Measurements from ENCODE around the gene FGFBP2. TPM values are rescaled to one million over a fixed set of nuclear protein-coding genes. Genes with fewer than 3 reads are reported as not detected.

Gene FGFBP2
- total RNA-seq, 2 experiments from 2014 or later = 2.0 to 9.0 TPM

DNA sequence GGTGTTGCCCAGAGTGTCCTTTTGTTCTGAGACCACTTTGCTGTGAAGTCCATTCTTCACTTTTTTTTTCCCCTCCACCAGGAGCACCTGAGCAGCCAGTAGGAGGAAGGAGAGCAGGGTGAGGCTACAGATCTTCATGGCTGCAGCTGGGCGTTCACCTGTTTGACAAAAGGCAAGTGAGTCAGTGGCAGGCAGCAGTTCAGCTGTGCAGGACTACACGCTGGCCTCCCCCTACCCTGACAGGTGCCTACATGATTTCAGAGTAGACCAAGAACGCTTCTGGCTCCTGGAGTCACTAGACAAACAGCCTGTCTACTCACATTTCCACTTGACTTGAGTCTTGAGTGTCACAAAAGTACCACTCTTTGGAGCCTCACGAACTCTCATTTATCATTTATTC, 26.5 kb downstream of the FGFBP2 start:
- no peaks in the 10 kb centered on the region for H3K36me3 Mint-ChIP-seq
- ATAC-seq (no peak), DNase-seq (no peak)
- no peak overlapping the region for H3K27ac Mint-ChIP-seq
- peaks cover 32% of the 10 kb centered on the region for H3K27me3 Mint-ChIP-seq
- H3K4me1 Mint-ChIP-seq = no peaks in the 10 kb centered on the region
- H3K9me3 Mint-ChIP-seq (ENCODE audit: low read depth) = no peaks in the 10 kb centered on the region
- no peak overlapping the region for H3K4me3 Mint-ChIP-seq
- CTCF ChIA-PET = interaction anchor here (0.7 to 1.7 kb wide), 3 partner anchors 14 to 131 kb away, joined by 3 to 5 read pairs (median 3); no protein-coding TSS in a partner anchor

DNA sequence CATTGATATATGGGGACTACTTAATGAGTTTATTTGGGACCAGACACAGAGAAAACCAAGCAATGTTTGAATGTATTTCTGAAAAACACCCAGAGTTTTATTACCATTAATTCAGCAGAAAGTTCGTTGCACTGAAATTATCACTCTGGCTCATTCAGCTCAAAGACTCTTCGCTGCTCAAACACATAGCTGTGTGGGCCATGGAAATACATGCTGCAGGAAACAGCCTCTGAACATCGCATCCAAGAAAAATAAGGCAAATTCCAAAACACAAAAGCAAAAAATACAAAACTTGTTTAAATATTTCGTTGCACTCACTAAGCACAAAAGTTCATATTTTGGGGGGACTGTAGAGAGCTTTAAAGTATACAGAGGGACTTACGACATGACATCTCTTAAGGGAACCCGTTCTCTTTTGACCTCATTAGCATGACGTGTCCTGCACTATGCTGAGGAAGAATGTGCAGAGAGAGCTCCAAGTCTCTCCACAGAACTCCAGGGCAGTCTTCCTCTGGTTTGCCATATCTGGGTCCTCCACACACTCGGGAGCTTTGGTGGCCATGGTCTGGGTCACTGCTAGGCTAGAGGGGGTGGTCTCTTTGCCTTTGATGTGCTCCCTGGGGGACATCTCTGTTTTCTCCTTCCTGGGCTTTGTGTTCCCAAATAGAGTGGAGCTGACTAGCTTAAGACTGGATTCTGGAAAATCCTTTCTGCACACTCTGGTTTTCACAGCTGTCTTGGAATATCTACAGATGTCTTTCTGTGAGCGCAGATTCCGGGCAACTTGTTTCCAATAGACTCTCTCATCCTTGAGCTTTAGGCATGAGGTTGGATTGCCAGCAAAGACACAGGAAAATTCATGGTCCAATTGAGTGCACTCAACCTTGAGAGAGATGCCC, 27.2 kb downstream of the FGFBP2 start:
- H3K36me3 Mint-ChIP-seq = no peaks in the 10 kb centered on the region
- H3K27ac Mint-ChIP-seq = no peak overlapping the region
- H3K4me3 Mint-ChIP-seq = no peak overlapping the region
- H3K27me3 Mint-ChIP-seq = peaks cover 38% of the 10 kb centered on the region
- no peaks in the 10 kb centered on the region for H3K9me3 Mint-ChIP-seq (ENCODE audit: low read depth)
- no peaks in the 10 kb centered on the region for H3K4me1 Mint-ChIP-seq
- DNase-seq (no peak), ATAC-seq (no peak)
- CTCF ChIA-PET = interaction anchor here (0.7 to 1.7 kb wide), 2 partner anchors 20 to 53 kb away, joined by 3 to 5 read pairs; no protein-coding TSS in a partner anchor

DNA sequence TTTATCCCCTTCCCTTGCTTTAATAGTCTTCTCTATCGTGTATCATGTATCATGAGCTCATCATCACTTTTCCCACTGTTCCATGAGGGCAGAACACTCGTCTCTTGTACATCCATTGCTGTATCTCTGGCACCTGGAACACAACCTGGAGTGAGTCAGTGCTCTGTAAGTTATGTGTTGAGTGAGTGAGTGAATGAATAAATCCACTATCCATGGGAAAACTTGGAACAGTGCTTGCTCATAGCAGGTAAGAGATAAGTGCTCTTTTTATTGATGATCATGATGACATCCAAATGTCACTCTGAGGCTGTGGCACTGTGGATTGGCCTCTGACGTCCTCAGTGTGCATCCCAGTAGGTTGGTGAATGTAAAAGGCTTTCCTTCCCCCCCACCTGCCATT, 28.7 kb downstream of the FGFBP2 start:
- CTCF ChIA-PET = no interaction called here
- ATAC-seq = no peak

DNA sequence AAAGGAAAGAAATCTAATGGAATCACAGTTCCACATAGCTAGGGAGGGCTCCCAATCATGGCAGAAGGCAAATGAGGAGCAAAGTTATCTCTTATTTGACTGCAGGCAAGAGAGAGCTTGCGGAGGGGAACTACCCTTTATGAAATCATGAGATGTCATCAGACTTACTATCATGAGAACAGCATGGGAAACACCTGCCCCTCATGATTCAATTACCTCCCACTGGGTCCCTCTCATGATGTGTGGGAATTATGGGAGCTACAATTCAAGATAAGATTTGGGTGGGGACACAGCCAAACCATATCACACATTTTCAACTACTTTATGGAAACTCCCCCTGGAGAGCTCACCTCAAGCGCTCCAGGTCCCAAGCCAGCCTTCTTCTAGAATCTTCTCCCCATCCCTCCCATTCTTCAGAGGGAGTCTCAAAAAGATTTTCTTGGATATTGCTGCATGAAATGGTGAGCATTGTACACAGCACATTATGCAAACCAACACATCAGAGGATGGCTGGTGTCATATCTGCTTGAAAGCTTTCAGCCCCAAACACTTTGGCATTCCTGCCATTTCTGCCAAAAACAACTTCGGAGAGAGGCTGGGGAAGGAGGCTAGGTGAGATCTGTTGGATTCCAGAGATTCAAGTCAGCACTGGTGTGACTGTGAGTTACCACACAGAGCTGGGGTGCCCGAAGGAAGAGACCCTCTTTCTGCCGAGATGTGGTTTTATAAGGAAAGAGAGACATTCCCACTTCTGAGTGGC, 31.3 kb downstream of the FGFBP2 start:
- DNase-seq = no peak
- Mint-ChIP-seq H3K27ac (no peak overlapping the region), H3K4me1 (no peaks in the 10 kb centered on the region), H3K36me3 (no peaks in the 10 kb centered on the region), H3K4me3 (no peak overlapping the region), H3K9me3 (ENCODE audit: low read depth) (no peaks in the 10 kb centered on the region), H3K27me3 (peaks cover 26% of the 10 kb centered on the region)
- no peak for ATAC-seq
- CTCF ChIA-PET = no interaction called here

More for the DNA sequence above, 28.7 kb downstream of the FGFBP2 start:
- no peaks in the 10 kb centered on the region for H3K4me1 Mint-ChIP-seq
- no peak overlapping the region for H3K27ac Mint-ChIP-seq
- H3K27me3 Mint-ChIP-seq = peaks cover 40% of the 10 kb centered on the region
- H3K4me3 Mint-ChIP-seq = no peak overlapping the region
- no peaks in the 10 kb centered on the region for H3K36me3 Mint-ChIP-seq
- DNase-seq = no peak
- no peaks in the 10 kb centered on the region for H3K9me3 Mint-ChIP-seq (ENCODE audit: low read depth)

DNA sequence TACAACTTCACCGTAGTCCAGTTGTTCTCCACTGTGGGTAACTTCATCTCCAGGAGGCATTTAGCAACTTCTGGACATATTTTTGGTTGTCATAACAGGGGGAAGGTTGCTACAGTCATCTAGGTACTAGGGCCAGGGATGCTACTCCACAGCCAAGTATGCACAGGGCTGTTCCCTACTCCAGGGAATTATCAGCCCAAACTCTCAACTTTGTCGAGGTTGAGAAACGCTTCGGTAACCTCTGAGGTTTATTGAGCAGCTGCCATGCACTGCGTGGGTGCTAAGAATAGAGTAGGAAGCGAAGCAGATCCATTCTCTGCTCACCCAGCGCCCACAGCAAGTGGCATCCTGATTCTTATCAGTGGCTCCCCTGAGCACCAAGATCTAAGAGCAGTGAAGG, 32.7 kb downstream of the FGFBP2 start:
- DNase-seq (no peak), ATAC-seq (no peak)
- H3K36me3 Mint-ChIP-seq = no peaks in the 10 kb centered on the region
- no peaks in the 10 kb centered on the region for H3K4me1 Mint-ChIP-seq
- H3K27me3 Mint-ChIP-seq = peaks cover 31% of the 10 kb centered on the region
- no peak overlapping the region for H3K27ac Mint-ChIP-seq
- H3K4me3 Mint-ChIP-seq = no peak overlapping the region
- H3K9me3 Mint-ChIP-seq (ENCODE audit: low read depth) = no peaks in the 10 kb centered on the region
- CTCF ChIA-PET = interaction anchor here (0.8 kb wide), 1 partner anchor 48 kb away, joined by 3 read pairs; no protein-coding TSS in a partner anchor

DNA sequence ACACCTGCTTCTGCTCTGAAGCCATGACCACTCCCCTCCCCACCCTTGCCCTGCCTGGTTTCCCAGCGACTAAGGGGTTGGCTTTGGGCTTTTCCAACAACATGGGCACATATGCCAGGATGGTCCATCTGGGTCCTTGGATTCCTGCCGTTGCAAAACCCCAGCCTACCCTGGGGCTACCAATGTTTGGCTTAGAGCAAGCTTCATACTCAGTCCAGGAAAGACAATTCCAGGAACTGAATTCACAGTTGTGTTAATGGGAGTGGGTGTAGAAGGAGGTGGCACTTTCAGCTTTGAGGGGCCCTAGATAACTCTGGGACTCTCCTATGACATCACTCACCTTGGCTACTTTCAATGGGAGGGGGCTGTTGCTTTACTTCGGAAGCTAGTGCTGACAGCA, 33.4 kb downstream of the FGFBP2 start:
- CTCF ChIA-PET = no interaction called here
- no peak overlapping the region for H3K4me3 Mint-ChIP-seq

DNA sequence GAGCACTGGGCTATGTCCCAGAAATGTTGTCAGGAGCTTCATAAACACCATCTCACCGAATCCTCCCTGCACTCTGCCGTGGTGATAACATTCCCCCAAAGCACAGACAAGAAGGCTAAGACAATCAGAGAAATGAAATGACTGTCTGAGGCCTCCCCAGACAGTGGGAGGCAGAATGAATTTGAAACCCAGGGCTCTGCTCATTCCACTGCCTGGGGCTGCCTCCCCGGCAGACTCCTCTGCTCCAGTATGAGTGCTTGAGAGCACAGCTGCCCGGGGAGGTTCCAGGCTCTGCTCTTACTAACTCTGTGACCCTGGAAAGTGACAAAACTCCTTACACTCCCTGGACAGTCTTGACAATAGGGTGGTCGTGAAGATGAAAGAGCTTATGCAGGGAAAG, 34.1 kb downstream of the FGFBP2 start:
- CTCF ChIA-PET = no interaction called here
- Mint-ChIP-seq H3K4me3 (no peak overlapping the region), H3K27me3 (peaks cover 34% of the 10 kb centered on the region), H3K9me3 (ENCODE audit: low read depth) (no peaks in the 10 kb centered on the region), H3K27ac (no peak overlapping the region), H3K36me3 (no peaks in the 10 kb centered on the region), H3K4me1 (no peaks in the 10 kb centered on the region)
- ATAC-seq (no peak), DNase-seq (no peak)

More for the DNA sequence above, 33.4 kb downstream of the FGFBP2 start:
- DNase-seq = no peak
- Mint-ChIP-seq H3K27ac (no peak overlapping the region), H3K27me3 (peaks cover 28% of the 10 kb centered on the region), H3K9me3 (ENCODE audit: low read depth) (no peaks in the 10 kb centered on the region), H3K36me3 (no peaks in the 10 kb centered on the region), H3K4me1 (no peaks in the 10 kb centered on the region)
- no peak for ATAC-seq

DNA sequence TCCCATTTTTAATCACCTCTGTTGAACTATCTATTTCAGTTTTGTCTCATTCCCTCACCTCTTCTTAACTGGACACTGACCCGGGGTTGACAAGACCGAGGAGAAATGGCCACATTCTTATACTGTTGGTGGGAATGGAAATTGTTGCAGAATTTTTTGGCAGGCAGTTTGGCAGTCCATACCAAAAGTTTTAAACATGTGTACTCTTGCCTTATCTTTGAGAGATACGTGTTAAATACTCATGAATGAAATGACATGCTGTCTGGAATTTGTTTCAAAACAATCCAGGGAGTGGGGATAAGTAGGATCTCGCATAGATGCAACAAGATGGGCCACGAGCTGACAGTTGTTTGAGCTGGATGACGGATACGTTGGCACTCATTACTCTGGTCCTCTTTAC, 36.5 kb downstream of the FGFBP2 start:
- H3K4me1 Mint-ChIP-seq = no peaks in the 10 kb centered on the region
- no peak for DNase-seq
- ATAC-seq = no peak
- peaks cover 41% of the 10 kb centered on the region for H3K27me3 Mint-ChIP-seq
- CTCF ChIA-PET = no interaction called here
- no peak overlapping the region for H3K4me3 Mint-ChIP-seq
- H3K27ac Mint-ChIP-seq = no peak overlapping the region
- no peaks in the 10 kb centered on the region for H3K36me3 Mint-ChIP-seq
- H3K9me3 Mint-ChIP-seq (ENCODE audit: low read depth) = no peaks in the 10 kb centered on the region

DNA sequence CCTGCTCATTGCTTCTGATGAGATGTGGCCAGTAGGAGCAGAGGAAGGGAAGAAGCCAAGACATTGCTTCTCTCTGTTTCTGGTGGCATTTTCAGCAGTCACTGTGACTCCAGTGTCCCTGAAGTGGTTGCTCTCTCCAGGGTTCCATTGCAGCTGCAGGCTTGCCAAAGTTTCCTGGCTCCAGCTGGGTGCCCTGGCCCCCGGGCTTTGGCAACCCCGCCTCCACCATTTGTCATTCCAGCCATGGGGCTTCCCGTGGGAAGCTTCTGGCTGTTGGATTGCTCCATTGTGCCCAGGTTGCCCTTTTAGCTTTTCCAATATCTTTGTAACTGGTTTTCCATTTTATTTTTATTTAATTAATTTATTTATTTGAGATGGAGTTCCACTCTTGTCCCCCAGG, 37.1 kb downstream of the FGFBP2 start:
- Mint-ChIP-seq H3K4me1 (no peaks in the 10 kb centered on the region), H3K9me3 (ENCODE audit: low read depth) (no peaks in the 10 kb centered on the region), H3K36me3 (no peaks in the 10 kb centered on the region), H3K27me3 (peaks cover 40% of the 10 kb centered on the region), H3K4me3 (no peak overlapping the region), H3K27ac (no peak overlapping the region)
- no peak for DNase-seq
- CTCF ChIA-PET = interaction anchor here (0.9 kb wide), 1 partner anchor 10 kb away, joined by 3 read pairs; no protein-coding TSS in a partner anchor
- no peak for ATAC-seq

DNA sequence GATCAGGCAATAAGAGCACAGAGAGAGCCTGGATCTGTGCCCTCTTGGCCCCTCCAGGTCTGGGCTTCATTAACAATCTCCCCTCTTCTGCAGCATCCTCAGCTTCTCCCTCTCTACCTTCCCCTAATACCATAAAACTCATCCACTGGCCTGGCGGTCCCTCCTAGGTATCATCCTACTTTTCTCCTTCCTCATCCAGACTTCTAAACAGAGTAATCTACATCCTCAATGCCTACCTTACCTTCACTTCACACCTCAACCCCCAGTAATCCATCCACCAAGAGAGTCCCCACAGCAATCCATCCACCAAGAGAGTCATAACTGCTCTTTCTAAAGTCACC, 41.4 kb downstream of the FGFBP2 start:
- H3K27ac Mint-ChIP-seq = no peak overlapping the region
- no peaks in the 10 kb centered on the region for H3K4me1 Mint-ChIP-seq
- DNase-seq (no peak), ATAC-seq (no peak)
- H3K36me3 Mint-ChIP-seq = no peaks in the 10 kb centered on the region
- no peaks in the 10 kb centered on the region for H3K9me3 Mint-ChIP-seq (ENCODE audit: low read depth)
- peaks cover 44% of the 10 kb centered on the region for H3K27me3 Mint-ChIP-seq
- H3K4me3 Mint-ChIP-seq = no peak overlapping the region
- CTCF ChIA-PET = interaction anchor here (1.4 kb wide), 1 partner anchor 39 kb away, joined by 3 read pairs; no protein-coding TSS in a partner anchor

DNA sequence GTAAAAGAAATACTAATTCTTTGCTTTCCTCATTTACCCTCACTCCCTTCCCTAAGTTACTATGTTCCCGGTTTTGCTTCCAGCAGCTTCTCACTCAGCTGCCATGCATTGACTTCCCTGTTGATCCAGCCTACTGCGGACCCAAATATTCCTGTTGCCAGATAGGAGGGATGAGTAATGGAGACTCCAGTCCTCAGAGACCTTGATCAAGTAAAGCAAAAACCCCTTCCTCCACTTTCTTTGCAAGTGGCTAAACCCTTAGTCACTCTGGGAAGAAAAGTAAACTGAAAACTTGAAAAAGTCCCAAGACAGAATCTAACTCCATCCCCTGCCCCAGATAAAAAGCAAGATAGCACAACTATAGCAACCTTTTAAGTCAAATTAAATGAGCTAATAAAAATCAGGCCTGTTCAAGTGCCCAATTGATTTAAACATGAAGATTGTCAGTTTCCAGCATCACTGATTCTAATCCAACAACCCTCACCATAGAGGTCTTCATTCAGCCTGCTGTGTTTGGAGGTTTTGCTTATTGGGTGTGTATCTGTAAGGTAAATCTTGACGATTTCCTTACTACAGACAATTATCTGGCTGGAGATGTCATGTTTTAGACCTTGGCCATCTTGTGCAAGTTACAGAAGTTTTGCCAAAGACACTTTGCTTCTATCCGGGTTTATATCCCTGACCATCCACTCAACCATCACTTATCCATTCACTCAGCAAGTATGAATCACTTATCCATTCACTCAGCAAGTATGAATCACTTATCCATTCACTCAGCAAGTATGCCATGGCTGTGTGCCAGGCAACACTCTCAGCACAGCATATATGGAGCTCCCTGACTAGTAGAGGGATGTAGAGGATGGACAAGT, 42.0 kb downstream of the FGFBP2 start:
- Mint-ChIP-seq H3K4me1 (no peaks in the 10 kb centered on the region), H3K4me3 (no peak overlapping the region), H3K36me3 (no peaks in the 10 kb centered on the region), H3K27me3 (peaks cover 44% of the 10 kb centered on the region), H3K27ac (no peak overlapping the region), H3K9me3 (ENCODE audit: low read depth) (no peaks in the 10 kb centered on the region)
- CTCF ChIA-PET = interaction anchor here (1.4 kb wide), 1 partner anchor 39 kb away, joined by 3 read pairs; no protein-coding TSS in a partner anchor
- no peak for ATAC-seq
- DNase-seq = no peak

DNA sequence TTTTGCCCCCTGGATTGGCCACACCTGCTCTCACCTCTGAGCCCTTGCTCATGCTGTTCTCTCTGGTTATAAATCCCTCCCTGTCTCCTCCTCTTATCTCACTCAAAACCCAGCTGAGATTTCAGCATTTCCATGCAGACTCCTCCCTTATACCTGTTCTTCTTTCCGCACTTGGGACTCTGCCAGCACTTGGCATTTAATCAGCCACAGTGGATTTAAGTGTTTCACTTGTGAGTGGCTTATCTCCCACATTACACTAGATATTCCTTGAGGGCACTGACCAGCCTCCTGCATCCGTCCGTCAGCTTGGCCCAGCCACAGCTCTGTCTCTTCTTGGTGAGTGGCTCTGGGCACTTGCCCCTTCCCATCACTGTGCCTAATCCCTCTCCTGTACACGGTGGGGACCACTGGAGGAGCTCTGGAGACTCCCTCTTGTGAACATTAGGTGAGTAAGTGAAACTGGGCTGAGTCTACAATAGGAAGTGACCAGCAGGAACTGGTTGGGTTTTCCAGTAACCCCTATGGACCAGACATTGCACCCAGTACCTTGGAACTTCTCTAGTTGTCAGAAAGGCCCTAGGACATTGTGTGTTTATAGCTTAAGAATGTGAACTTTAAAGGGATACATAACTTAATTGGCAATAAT, 44.4 kb downstream of the FGFBP2 start:
- no peak overlapping the region for H3K4me3 Mint-ChIP-seq
- ATAC-seq = no peak
- CTCF ChIA-PET = interaction anchor here (1.4 kb wide), 1 partner anchor 36 kb away, joined by 5 read pairs; no protein-coding TSS in a partner anchor
- H3K27ac Mint-ChIP-seq = no peak overlapping the region
- peaks cover 48% of the 10 kb centered on the region for H3K27me3 Mint-ChIP-seq
- no peak for DNase-seq
- peaks cover 12% of the 10 kb centered on the region for H3K4me1 Mint-ChIP-seq
- H3K36me3 Mint-ChIP-seq = no peaks in the 10 kb centered on the region
- H3K9me3 Mint-ChIP-seq (ENCODE audit: low read depth) = no peaks in the 10 kb centered on the region

Data from activated CD8-positive, alpha-beta memory T cell treated with anti-CD3 and anti-CD28 coated beads, Interleukin-2, amount 10 ng/mL, durations not matched to agents 7 days and 5 days (primary cell).